Upper lobe of right lung (tissue), 1 donor: ENCODE data around the gene OR4K15. TPM values are rescaled to one million over a fixed set of nuclear protein-coding genes. Genes with fewer than 3 reads are reported as not detected.

Source experiments
- ATAC-seq: fragments of 200-7000 bp; cut with Tn5 transposase; one replicate; pipeline ENCODE4 v1.9.1; 2020; ENCODE audit warnings: mild to moderate bottlenecking, moderate library complexity
- DNase-seq: peaks from one replicate; pipeline ENCODE4 v3.0.0-alpha.2; 2020
- H3K27ac ChIP-seq: fragments of 200-600 bp; one replicate; pipeline ENCODE4 v1.8.0; 2022
- H3K27me3 ChIP-seq: fragments of 200-600 bp; one replicate; pipeline ENCODE4 v1.8.0; 2022; ENCODE audit warnings: mild to moderate bottlenecking
- H3K36me3 ChIP-seq: fragments of 200-600 bp; one replicate; pipeline ENCODE4 v1.8.0; 2022
- H3K4me1 ChIP-seq: fragments of 200-600 bp; one replicate; pipeline ENCODE4 v1.8.0; 2022
- H3K4me3 ChIP-seq: fragments of 200-600 bp; one replicate; pipeline ENCODE4 v1.8.0; 2022; ENCODE audit warnings: mild to moderate bottlenecking
- H3K9me3 ChIP-seq: fragments of 200-600 bp; one replicate; pipeline ENCODE4 v1.8.0; 2022
- CTCF ChIP-seq: fragments of 200-600 bp; IDR thresholded peaks from one replicate; pipeline ENCODE4 v1.8.0; 2022; ENCODE audit warnings: antibody characterized with exemption
- intact Hi-C: fragments of 100-400 bp; cut with DNase I; formaldehyde crosslinking; loops from one replicate; pipeline ENCODE4 v1.11.0; 2022
- total RNA-seq: library from RNA; stranded (reverse); fragmentation: NEBNext Ultra II Directional; extraction: Animal tissue kit (Norgen Biotek cat#: 25700); gene quantifications from one replicate; pipeline ENCODE4 v1.2.1, GENCODE V29; 2021
- donor health status: DM: no; HTN: yes; CAD: no; lungs with severe emphysema.

OR4K15 gene
- total RNA-seq, 1 donor from 2014 or later, result not detected

GRCh38 chr14:19974844-19975243, 547 bp upstream of the OR4K15 start:
- TF ChIP-seq CTCF, result no peak
- intact Hi-C loops, result no loop called here
- no peaks in the 10 kb centered on the region for H3K4me1 ChIP-seq
- H3K4me3 ChIP-seq, result no peak overlapping the region
- H3K27ac ChIP-seq, result no peak overlapping the region
- no peak for DNase-seq
- H3K36me3 ChIP-seq, result no peaks in the 10 kb centered on the region
- H3K9me3 ChIP-seq, result no peaks in the 10 kb centered on the region
- no peak for ATAC-seq
- no peaks in the 10 kb centered on the region for H3K27me3 ChIP-seq

GRCh38 chr14:19993438-19993837, 18.0 kb downstream of the OR4K15 start:
- H3K4me3 ChIP-seq, result no peak overlapping the region
- TF ChIP-seq CTCF, result no peak
- intact Hi-C loops, result no loop called here
- DNase-seq (no peak), ATAC-seq (no peak)
- H3K27me3 ChIP-seq, result no peaks in the 10 kb centered on the region
- H3K4me1 ChIP-seq, result no peaks in the 10 kb centered on the region
- no peaks in the 10 kb centered on the region for H3K36me3 ChIP-seq
- H3K9me3 ChIP-seq, result no peaks in the 10 kb centered on the region
- no peak overlapping the region for H3K27ac ChIP-seq

- H3K27me3 ChIP-seq, result no peaks in the 10 kb centered on the region
- intact Hi-C loops, result no loop called here
- H3K9me3 ChIP-seq, result no peaks in the 10 kb centered on the region
- no peaks in the 10 kb centered on the region for H3K36me3 ChIP-seq
- H3K27ac ChIP-seq, result no peak within 1 kb of the TSS
- DNase-seq (no peak), ATAC-seq (no peak)
- TF ChIP-seq CTCF, result no peak
- H3K4me1 ChIP-seq, result no peaks in the 10 kb centered on the region
- H3K4me3 ChIP-seq, result no peak within 1 kb of the TSS
Measured at GRCh38 chr14:20001863-20002262, 26.5 kb downstream of the OR4K15 start, which contains the start of gene OR4Q2. Gene OR4Q2, plus strand, starts transcription at chr14:20002163.

GRCh38 chr14:20002319-20002718, 26.9 kb downstream of the OR4K15 start:
- no peaks in the 10 kb centered on the region for H3K36me3 ChIP-seq
- no peak overlapping the region for H3K27ac ChIP-seq
- TF ChIP-seq CTCF, result no peak
- ATAC-seq (peak; percentile 34), DNase-seq (no peak)
- H3K4me3 ChIP-seq, result no peak overlapping the region
- H3K4me1 ChIP-seq, result no peaks in the 10 kb centered on the region
- intact Hi-C loops, result no loop called here
- no peaks in the 10 kb centered on the region for H3K9me3 ChIP-seq
- no peaks in the 10 kb centered on the region for H3K27me3 ChIP-seq

GRCh38 chr14:20008156-20008555, 32.8 kb downstream of the OR4K15 start:
- Histone ChIP-seq H3K27ac (no peak overlapping the region), H3K4me1 (no peaks in the 10 kb centered on the region), H3K9me3 (no peaks in the 10 kb centered on the region), H3K4me3 (no peak overlapping the region), H3K36me3 (no peaks in the 10 kb centered on the region), H3K27me3 (no peaks in the 10 kb centered on the region)
- no peak for DNase-seq
- no peak for TF ChIP-seq CTCF
- ATAC-seq, result no peak
- intact Hi-C loops, result no loop called here

- Histone ChIP-seq H3K27me3 (no peaks in the 10 kb centered on the region), H3K27ac (no peak within 1 kb of the TSS), H3K4me3 (no peak within 1 kb of the TSS), H3K9me3 (no peaks in the 10 kb centered on the region), H3K4me1 (no peaks in the 10 kb centered on the region), H3K36me3 (no peaks in the 10 kb centered on the region)
- intact Hi-C loops, result no loop called here
- DNase-seq (no peak), ATAC-seq (no peak)
- no peak for TF ChIP-seq CTCF
Measured at GRCh38 chr14:20019257-20019865, 44.0 kb downstream of the OR4K15 start, which contains the start of gene OR4K14. Gene OR4K14, minus strand, starts transcription at chr14:20019307. Its CDS starts 4,114 bp downstream, at chr14:20015193.
